ENCODE data around the gene KCTD5. TPM values are rescaled to one million over a fixed set of nuclear protein-coding genes. Genes with fewer than 3 reads are reported as not detected.

The KCTD5 gene
- total RNA-seq, 1 experiment from 2014 or later, result 36.7 TPM

DNA sequence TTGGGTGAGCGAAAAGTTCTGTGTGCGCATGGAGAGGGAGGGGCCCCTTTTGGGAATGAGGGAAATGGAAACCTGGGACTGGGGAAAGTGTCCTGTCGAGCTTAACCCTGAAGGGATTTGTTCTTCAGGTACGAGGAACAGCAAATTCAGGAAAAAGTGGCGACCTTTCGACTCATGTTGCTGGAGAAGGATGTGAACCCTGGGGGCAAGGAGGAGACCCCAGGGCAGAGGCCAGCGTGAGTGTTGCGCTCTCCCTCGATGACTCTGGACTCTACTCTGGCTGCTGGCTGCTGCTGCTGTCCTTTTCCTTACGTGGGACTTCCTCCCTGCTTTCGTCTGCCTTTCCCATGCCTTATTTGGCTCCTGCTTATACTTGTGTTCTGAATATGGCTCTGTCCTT, 75.0 kb downstream of the KCTD5 start:
- peaks cover 3% of the 10 kb centered on the region for H3K9me3 Mint-ChIP-seq (ENCODE audit: low read depth, unreplicated experiment)
- no TSS peak for BruUV-seq (replicated peaks)
- H3K27ac Mint-ChIP-seq (ENCODE audit: unreplicated experiment), result peak overlapping the region; percentile 43
- TF ChIP-seq, protein P1, sequence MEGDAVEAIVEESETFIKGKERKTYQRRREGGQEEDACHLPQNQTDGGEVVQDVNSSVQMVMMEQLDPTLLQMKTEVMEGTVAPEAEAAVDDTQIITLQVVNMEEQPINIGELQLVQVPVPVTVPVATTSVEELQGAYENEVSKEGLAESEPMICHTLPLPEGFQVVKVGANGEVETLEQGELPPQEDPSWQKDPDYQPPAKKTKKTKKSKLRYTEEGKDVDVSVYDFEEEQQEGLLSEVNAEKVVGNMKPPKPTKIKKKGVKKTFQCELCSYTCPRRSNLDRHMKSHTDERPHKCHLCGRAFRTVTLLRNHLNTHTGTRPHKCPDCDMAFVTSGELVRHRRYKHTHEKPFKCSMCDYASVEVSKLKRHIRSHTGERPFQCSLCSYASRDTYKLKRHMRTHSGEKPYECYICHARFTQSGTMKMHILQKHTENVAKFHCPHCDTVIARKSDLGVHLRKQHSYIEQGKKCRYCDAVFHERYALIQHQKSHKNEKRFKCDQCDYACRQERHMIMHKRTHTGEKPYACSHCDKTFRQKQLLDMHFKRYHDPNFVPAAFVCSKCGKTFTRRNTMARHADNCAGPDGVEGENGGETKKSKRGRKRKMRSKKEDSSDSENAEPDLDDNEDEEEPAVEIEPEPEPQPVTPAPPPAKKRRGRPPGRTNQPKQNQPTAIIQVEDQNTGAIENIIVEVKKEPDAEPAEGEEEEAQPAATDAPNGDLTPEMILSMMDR (IDR thresholded peaks at IDR 0.05; ENCODE audit: unreplicated experiment), result no peak
- peaks cover 100% of the 10 kb centered on the region for H3K36me3 Mint-ChIP-seq (ENCODE audit: insufficient read depth, unreplicated experiment)
- intact Hi-C loops (cut with micrococcal nuclease; ENCODE audit: unreplicated experiment), result no loop called here
- DNase-seq, result no peak
- peak overlapping the region; percentile 10 for H3K4me3 Mint-ChIP-seq (ENCODE audit: low read depth, unreplicated experiment)
- peaks cover 55% of the 10 kb centered on the region for H3K4me1 Mint-ChIP-seq (ENCODE audit: low read depth, unreplicated experiment)
- H3K27me3 Mint-ChIP-seq (ENCODE audit: unreplicated experiment), result no peaks in the 10 kb centered on the region
- CTCF ChIA-PET, result no interaction called here

Other genes with a start within 250 kb of the KCTD5 start
- 28.2 and 30.5 TPM in 2 replicates for gene TEDC2, start 222.4 kb upstream of the KCTD5 start, total RNA-seq (2022)
- not detected in 2 replicates for gene NTN3, start 211.2 kb upstream of the KCTD5 start, total RNA-seq (2022)
- gene TBC1D24, start 207.4 kb upstream of the KCTD5 start, total RNA-seq (2022), result 31.3 and 33.3 TPM in 2 replicates
- gene ATP6V0C, start 168.6 kb upstream of the KCTD5 start, total RNA-seq (2022), result 260 and 262 TPM in 2 replicates
- gene AMDHD2, start 162.2 kb upstream of the KCTD5 start, total RNA-seq (2022), result 60.2 and 65.1 TPM in 2 replicates
- gene CEMP1, start 151.1 kb upstream of the KCTD5 start, total RNA-seq (2022), result 0.86 and 0.90 TPM in 2 replicates
- 57.4 and 62.4 TPM in 2 replicates for gene PDPK1, start 144.5 kb upstream of the KCTD5 start, total RNA-seq (2022)
- 2.0 and 2.4 TPM in 2 replicates for gene PRSS27, start 37.7 kb downstream of the KCTD5 start, total RNA-seq (2022)
- gene SRRM2, start 70.1 kb downstream of the KCTD5 start, total RNA-seq (2022), result 870 and 905 TPM in 2 replicates
- 269 TPM in 2 replicates for gene ELOB, start 94.8 kb downstream of the KCTD5 start, total RNA-seq (2022)
- 7.9 and 13.2 TPM in 2 replicates for gene PRSS33, start 105.0 kb downstream of the KCTD5 start, total RNA-seq (2022)
- gene PRSS41, start 115.9 kb downstream of the KCTD5 start, total RNA-seq (2022), result not detected in 2 replicates
- not detected in 2 replicates for gene PRSS21, start 134.7 kb downstream of the KCTD5 start, total RNA-seq (2022)
- gene ZG16B, start 147.8 kb downstream of the KCTD5 start, total RNA-seq (2022), result 10.3 and 15.5 TPM in 2 replicates
- gene PRSS22, start 175.6 kb downstream of the KCTD5 start, total RNA-seq (2022), result 140 and 141 TPM in 2 replicates
- 10.8 and 13.0 TPM in 2 replicates for gene FLYWCH2, start 200.7 kb downstream of the KCTD5 start, total RNA-seq (2022)
- gene FLYWCH1, start 229.4 kb downstream of the KCTD5 start, total RNA-seq (2022), result 34.8 and 36.8 TPM in 2 replicates

All from Calu3 (cell line).